ENCODE results near the gene C19orf33. TPM values are rescaled to one million over a fixed set of nuclear protein-coding genes. Genes with fewer than 3 reads are reported as not detected.

Gene C19orf33
- total and polyA plus RNA-seq, 9 of the 15 experiments (the other 6 are each of a cell fraction or from before 2014, with no cell fraction given): 3.2 TPM; not detected in 8

DNA sequence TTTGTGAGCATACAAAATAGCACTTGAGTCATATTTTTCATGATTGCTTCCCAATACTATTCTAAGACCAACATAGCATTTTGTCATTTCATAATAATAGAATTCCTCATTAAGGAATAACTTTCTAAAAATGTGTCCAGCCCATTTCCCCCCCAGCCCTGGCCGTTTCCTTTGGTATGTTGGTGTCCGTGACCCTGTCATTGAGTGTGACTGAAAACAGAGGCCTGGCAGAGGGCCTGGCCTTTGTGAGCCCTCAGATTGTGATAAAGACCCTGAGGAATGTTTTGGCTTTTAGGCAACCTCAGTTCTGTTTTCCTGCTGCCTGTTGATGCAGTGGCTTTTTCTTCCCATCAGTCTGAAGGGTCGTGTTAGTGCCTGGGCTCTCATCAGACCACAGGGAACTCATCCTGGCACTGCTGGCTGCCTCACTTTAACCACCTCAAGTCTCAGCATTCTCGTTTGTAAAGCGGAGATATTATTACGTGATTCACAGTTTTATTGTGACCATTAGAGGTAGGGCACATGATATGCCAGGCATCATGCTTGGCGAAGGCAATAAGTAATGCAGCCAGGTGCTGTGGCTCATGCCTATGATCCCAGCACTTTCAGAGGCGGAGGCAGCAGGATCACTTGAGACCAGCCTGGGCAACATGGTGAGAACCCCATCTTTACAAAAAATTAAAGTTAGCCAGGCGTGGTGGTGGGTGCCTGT lies 25.9 kb upstream of the C19orf33 start:
- BruUV-seq (replicated peaks): no TSS peak
- Histone ChIP-seq H3K36me3 (ENCODE audit: control insufficient read depth, insufficient read depth, low read length) (no peaks in the 10 kb centered on the region), H3K27me3 (ENCODE audit: control insufficient read depth in 2 of 2, insufficient read depth in 2 of 2, low read length in 2 of 2) (no peaks in the 10 kb centered on the region), H3K27ac (ENCODE audit: extremely low read depth, low read depth, low read length) (no peak overlapping the region), H3K4me1 (replicated peaks in 1 of 2; ENCODE audit: control insufficient read depth in 2 of 2, insufficient read depth in 2 of 2, low read length in 2 of 2) (peaks cover 9 to 15% of the 10 kb centered on the region in 2 experiments; a peak in 4 of 5 replicates), H4K20me1 (replicated peaks; ENCODE audit: control insufficient read depth, insufficient read depth, low read length) (no peaks in the 10 kb centered on the region), H3K9me3 (replicated peaks; ENCODE audit: control insufficient read depth, insufficient read depth, low read depth, low read length) (no peaks in the 10 kb centered on the region), H3K4me3 (no peak overlapping the region), H2AFZ (ENCODE audit: low read depth, low read length) (peak overlapping the region; percentile 51), H3K4me2 (ENCODE audit: insufficient read depth, low read length) (no peak overlapping the region), H3K9me1 (ENCODE audit: control insufficient read depth, insufficient read depth, low read length) (no peaks in the 10 kb centered on the region), H3K79me2 (ENCODE audit: control insufficient read depth, insufficient read depth, low read length) (no peaks in the 10 kb centered on the region), H3K9ac (ENCODE audit: insufficient read depth in 1 of 2, low read depth in 2 of 2, low read length in 2 of 2) (peak overlapping the region in 1 of 2 experiments; percentile 59; a peak in 1 of 4 replicates)
- WGBS (ENCODE audit: insufficient coverage, low coverage, missing lambda C conversion rate): 55% methylated on average over 9 of the region's 9 CpGs
- POLR2A ChIA-PET: interaction anchor here (0.7 to 0.9 kb wide), 2 partner anchors 11 to 13 kb away, joined by 3 read pairs; no protein-coding TSS in a partner anchor
- FAIRE-seq (no peak), DNase-seq (ENCODE audit: extremely low read depth in 1 of 4, low spot score in 3 of 4) (no peak), ATAC-seq (no peak)
- intact Hi-C loops (cut with micrococcal nuclease) (no loop called here), in situ Hi-C loops (cut with MboI) (no loop called here)
- CTCF ChIA-PET (ENCODE audit: low intra/inter-chr PET ratio): no interaction called here
- TF ChIP-seq XRCC3 (IDR thresholded peaks at IDR 0.05) (no peak), ZNF699 (CRISPR knock-in tag; IDR thresholded peaks at IDR 0.05; ENCODE audit: insufficient replicate concordance) (no peak), SMARCC2 (IDR thresholded peaks at IDR 0.05; ENCODE audit: low read depth) (no peak), SMARCA5 (IDR thresholded peaks at IDR 0.05) (no peak), CBX8 (IDR thresholded peaks at IDR 0.05; ENCODE audit: borderline replicate concordance, extremely low read depth, low read depth, low read length, poor library complexity, severe bottlenecking) (no peak), ZNF551 (CRISPR knock-in tag; IDR thresholded peaks at IDR 0.05) (no peak)
- TF ChIP-seq, protein P1, sequence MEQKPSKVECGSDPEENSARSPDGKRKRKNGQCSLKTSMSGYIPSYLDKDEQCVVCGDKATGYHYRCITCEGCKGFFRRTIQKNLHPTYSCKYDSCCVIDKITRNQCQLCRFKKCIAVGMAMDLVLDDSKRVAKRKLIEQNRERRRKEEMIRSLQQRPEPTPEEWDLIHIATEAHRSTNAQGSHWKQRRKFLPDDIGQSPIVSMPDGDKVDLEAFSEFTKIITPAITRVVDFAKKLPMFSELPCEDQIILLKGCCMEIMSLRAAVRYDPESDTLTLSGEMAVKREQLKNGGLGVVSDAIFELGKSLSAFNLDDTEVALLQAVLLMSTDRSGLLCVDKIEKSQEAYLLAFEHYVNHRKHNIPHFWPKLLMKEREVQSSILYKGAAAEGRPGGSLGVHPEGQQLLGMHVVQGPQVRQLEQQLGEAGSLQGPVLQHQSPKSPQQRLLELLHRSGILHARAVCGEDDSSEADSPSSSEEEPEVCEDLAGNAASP (IDR thresholded peaks at IDR 0.05): no peak
- TF ChIP-seq, protein P2, sequence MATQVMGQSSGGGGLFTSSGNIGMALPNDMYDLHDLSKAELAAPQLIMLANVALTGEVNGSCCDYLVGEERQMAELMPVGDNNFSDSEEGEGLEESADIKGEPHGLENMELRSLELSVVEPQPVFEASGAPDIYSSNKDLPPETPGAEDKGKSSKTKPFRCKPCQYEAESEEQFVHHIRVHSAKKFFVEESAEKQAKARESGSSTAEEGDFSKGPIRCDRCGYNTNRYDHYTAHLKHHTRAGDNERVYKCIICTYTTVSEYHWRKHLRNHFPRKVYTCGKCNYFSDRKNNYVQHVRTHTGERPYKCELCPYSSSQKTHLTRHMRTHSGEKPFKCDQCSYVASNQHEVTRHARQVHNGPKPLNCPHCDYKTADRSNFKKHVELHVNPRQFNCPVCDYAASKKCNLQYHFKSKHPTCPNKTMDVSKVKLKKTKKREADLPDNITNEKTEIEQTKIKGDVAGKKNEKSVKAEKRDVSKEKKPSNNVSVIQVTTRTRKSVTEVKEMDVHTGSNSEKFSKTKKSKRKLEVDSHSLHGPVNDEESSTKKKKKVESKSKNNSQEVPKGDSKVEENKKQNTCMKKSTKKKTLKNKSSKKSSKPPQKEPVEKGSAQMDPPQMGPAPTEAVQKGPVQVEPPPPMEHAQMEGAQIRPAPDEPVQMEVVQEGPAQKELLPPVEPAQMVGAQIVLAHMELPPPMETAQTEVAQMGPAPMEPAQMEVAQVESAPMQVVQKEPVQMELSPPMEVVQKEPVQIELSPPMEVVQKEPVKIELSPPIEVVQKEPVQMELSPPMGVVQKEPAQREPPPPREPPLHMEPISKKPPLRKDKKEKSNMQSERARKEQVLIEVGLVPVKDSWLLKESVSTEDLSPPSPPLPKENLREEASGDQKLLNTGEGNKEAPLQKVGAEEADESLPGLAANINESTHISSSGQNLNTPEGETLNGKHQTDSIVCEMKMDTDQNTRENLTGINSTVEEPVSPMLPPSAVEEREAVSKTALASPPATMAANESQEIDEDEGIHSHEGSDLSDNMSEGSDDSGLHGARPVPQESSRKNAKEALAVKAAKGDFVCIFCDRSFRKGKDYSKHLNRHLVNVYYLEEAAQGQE (IDR thresholded peaks at IDR 0.05; ENCODE audit: borderline replicate concordance): no peak
- TF ChIP-seq, protein P2 (CRISPR knock-in tag; IDR thresholded peaks at IDR 0.05; ENCODE audit: low read depth): no peak
- TF ChIP-seq, protein P3, sequence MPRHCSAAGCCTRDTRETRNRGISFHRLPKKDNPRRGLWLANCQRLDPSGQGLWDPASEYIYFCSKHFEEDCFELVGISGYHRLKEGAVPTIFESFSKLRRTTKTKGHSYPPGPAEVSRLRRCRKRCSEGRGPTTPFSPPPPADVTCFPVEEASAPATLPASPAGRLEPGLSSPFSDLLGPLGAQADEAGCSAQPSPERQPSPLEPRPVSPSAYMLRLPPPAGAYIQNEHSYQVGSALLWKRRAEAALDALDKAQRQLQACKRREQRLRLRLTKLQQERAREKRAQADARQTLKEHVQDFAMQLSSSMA (CRISPR knock-in tag; IDR thresholded peaks at IDR 0.05): no peak

Data from K562 (cell line).